ENCODE data around the gene RALGDS.

RALGDS gene

DNA sequence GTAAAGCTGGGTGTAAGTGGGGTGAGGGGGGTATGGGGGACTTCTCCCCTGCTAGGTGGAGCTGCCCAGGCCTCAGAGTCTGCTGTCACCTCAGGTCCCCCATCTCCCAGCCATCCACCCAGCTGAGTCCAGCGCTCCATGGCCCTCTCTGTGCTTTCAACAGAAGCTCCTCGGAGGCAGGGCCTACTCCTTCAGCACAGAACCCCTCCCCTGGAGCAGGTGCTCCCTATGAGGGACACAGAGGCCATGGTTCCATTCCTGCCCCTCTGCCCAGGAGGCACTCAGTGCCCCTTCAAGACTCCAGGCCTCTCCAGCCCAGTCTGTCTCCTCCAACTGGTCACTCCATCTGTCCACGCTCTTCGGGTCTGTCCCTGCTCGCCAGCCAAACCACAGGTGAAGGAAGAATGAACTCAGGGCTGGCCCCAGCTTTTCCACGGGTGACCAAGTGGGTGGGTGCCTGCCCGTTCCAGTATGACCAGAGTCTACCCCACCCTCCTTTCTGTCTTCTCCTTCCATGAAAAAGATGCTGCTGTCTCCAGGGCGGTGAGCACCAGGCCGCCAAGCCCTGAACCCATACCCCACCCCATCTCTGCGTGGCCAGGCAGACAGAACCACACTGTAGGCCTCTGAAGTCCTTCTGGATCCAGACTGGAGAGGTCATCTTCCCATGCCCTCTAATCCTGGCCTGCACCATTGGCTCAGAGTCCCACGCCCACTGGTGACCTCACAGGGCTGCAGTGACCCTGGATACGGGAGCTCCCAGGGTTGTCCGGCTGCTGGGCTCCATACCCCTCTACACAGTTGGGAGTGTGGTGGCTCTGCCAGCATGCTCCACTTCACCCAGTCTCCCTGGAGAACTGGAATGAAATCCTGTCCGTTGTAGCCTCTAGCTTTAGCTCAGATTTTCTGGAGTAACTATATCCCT lies 30.8 kb upstream of the RALGDS start:
- H3K4me3 ChIP-seq (ENCODE audit: low read depth, low read length): no peak overlapping the region
- DNase-seq (ENCODE audit: low read depth): no peak
- TF ChIP-seq, protein P1, sequence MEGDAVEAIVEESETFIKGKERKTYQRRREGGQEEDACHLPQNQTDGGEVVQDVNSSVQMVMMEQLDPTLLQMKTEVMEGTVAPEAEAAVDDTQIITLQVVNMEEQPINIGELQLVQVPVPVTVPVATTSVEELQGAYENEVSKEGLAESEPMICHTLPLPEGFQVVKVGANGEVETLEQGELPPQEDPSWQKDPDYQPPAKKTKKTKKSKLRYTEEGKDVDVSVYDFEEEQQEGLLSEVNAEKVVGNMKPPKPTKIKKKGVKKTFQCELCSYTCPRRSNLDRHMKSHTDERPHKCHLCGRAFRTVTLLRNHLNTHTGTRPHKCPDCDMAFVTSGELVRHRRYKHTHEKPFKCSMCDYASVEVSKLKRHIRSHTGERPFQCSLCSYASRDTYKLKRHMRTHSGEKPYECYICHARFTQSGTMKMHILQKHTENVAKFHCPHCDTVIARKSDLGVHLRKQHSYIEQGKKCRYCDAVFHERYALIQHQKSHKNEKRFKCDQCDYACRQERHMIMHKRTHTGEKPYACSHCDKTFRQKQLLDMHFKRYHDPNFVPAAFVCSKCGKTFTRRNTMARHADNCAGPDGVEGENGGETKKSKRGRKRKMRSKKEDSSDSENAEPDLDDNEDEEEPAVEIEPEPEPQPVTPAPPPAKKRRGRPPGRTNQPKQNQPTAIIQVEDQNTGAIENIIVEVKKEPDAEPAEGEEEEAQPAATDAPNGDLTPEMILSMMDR (IDR thresholded peaks at IDR 0.05; ENCODE audit: low read depth, low read length, missing control alignments): no peak

DNA sequence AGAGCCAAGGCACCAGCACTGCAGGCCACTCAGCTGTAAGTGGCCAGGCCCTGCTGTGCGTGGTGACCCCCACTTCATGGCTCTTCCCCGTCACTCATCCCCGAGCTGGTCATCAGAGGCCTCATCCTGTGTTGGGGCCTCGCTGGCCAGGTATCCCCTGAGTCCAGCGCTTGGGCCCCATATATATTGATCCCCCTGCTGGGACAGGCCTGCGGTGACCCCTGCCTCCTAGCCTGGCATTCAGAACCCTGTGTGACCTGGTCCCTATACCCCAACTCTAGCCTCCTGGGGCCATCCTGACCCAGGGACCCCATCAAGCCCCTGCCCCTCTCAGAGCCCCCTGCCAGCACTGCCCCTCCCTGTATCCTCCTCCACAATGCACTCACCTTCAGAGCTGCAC lies 30.0 kb upstream of the RALGDS start:
- TF ChIP-seq, protein P1 (IDR thresholded peaks at IDR 0.05; ENCODE audit: low read depth, low read length, missing control alignments): no peak
- DNase-seq (ENCODE audit: low read depth): no peak
- H3K4me3 ChIP-seq (ENCODE audit: low read depth, low read length): no peak overlapping the region

DNA sequence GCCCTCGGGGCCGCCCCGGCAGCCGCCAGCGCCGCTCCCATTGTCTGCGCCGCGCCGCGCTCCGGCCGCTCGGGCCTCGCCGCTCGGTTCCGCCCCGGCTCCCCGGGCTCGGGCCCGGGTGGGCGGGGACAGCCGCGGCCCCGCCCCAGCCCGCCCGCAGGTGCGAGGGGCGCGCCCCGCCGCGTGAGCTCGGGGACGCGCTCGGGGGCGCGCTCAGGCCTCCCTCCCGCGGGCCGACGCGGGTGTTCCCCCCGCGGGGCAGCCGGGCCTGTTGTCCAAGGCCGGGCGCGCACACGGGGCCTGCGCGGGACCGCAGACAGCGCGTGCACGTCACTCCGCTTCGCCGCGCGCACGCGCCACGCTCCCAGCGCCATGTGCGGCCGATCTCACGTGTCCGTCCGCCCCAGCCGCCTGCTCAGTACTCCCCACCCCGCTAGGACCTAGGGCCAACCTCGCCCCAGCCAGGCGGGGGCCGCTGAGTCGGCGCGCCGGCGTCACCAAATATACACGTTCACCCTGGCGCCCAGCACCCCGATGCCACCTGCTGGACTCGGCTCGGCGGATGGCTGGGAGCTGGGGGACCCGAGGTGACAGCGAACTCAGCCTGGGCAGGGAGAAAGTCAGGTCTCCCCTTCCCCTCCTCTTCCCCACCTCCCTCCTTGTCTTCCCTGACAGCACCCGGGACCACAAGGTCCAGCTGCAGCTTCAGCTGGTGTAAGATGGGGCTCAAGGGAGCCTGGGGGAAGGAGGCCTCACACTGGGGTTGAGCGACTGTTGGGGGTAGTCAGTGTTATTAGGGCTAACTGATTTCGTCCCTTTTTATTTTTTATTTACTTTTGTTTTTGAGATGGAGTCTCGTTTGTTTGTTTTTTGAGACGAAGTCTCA lies 28.3 kb upstream of the RALGDS start:
- peak; percentile 84 for DNase-seq (ENCODE audit: low read depth)
- TF ChIP-seq, protein P1 (IDR thresholded peaks at IDR 0.05; ENCODE audit: low read depth, low read length, missing control alignments): peak; percentile 38
- H3K4me3 ChIP-seq (ENCODE audit: low read depth, low read length): peak overlapping the region; percentile 99

DNA sequence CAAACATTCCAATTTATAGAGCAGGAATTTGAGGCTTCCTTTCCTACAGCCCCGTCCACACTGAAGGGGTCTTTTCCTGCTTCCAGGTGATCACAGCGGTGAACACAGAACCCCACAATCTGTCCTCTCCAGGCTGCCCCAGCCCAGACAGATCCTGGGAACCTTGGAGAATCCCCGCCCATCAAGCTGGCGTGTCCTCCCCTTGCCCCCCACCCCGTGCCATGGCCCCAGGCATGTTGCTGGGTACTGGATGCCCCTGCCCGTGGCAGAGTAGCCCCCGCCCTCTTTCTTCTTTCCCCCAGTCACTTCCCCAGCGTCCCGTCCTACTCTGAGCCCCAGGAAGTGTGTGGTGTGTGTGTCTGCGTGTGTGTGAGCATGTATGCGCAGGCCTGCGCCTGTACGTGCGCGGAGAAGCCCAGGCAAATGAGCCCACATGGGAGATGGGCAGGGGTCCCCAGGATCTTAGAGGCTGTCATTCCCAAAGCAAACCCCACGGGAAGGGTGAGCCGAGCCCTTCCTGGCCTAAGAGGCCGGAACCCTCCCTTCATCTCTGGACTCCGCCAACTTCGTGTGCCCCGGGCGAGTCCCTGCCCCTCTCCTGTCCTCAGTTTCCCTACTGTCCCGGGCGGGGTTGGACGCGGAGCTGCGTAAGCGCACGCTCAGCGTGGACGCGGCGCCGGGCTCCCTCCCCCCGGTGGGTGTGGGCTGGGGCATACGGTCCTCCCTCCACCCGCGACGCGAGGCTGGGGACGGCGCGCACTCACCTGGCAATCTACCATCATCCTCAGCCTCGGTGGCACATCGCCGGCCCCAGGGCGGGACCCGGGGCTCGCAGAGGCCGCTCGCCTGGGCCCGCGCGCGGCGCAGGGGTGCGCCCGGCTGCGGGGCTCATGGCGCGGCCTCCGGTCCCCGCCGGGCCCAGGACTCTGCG lies 27.4 kb upstream of the RALGDS start:
- no peak for DNase-seq (ENCODE audit: low read depth)
- H3K4me3 ChIP-seq (ENCODE audit: low read depth, low read length): peak overlapping the region; percentile 99
- TF ChIP-seq, protein P1 (IDR thresholded peaks at IDR 0.05; ENCODE audit: low read depth, low read length, missing control alignments): no peak

DNA sequence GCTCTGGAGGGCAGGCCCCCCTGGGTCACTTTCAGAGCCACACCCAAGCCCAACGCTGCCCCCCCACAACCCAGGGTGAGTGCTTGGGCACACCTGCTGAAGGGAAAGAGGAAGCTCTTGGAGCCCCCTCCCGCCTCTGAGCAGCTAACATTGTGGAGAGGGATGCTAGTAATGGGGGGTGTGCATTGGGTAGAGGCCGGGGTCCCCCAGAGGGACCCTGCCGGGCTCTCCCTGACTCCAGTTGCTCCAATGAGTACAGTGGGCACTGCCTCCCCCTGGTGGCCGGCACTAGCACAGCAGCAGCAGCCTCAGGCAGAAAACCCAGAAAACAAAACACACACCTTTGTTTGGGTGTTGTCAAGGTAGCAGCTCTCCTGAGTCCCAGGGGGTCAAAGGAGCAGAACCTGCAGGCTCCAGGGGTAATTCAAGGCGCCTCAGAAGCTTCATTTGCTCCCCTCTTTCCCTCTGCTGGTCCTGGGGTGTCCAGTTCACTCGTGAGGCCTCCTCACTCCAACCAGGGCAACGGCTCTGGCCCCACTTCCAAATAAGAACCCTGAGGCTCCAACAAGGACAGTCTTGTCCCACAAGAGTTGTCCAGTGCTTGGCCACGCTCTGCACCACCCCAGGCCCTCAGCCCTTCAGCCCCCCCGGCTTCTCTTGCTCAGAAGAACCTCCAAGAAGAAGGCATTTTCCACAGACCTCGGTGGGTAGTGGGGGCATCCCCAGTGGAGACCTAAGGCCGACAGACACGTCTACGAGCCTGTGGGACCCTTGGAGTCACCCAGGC lies 26.6 kb upstream of the RALGDS start:
- no peak for DNase-seq (ENCODE audit: low read depth)
- TF ChIP-seq, protein P1 (IDR thresholded peaks at IDR 0.05; ENCODE audit: low read depth, low read length, missing control alignments): peak; percentile 99
- H3K4me3 ChIP-seq (ENCODE audit: low read depth, low read length): peak overlapping the region; percentile 99
